SK-N-SH treated with all-trans-retinoic acid at 6 μM for 48 hours (cell line): Measurements from ENCODE around the gene SSBP4.
A peak's percentile ranks its signal among the peaks of the same experiment; 100 is the strongest.

Experiments
- ATAC-seq: fragments of 200-7000 bp; cut with Tn5 transposase; 3 replicates; pipeline ENCODE4 v1.9.1; 2020; ENCODE audit warnings: mild to moderate bottlenecking, moderate library complexity
- ARNTL ChIP-seq: fragments of 450-650 bp; formaldehyde crosslinking; IDR thresholded peaks from 2 replicates; pipeline ENCODE4 v1.5.0; 2020; ENCODE audit warnings: low read depth, mild to moderate bottlenecking, moderate library complexity, borderline replicate concordance
- BACH2 ChIP-seq: fragments of 250-450 bp; sonication (Bioruptor Pico); IDR thresholded peaks from 2 replicates; pipeline ENCODE4 v1.9.0; 2021; ENCODE audit warnings: mild to moderate bottlenecking, borderline replicate concordance
- CSDC2 ChIP-seq: fragments of 250-450 bp; sonication (Bioruptor Pico); IDR thresholded peaks from 2 replicates; pipeline ENCODE4 v1.5.0; 2020; ENCODE audit warnings: mild to moderate bottlenecking, moderate library complexity
- ESRRG ChIP-seq: fragments of 250-450 bp; sonication (Bioruptor Pico); IDR thresholded peaks from 2 replicates; pipeline ENCODE4 v1.6.1; 2021; ENCODE audit warnings: mild to moderate bottlenecking
- GLIS3 ChIP-seq: fragments of 250-450 bp; sonication (Bioruptor Pico); IDR thresholded peaks from 2 replicates; pipeline ENCODE4 v1.5.0; 2020; ENCODE audit warnings: mild to moderate bottlenecking, moderate library complexity
- ISL1 ChIP-seq: fragments of 250-450 bp; sonication (Bioruptor Pico); IDR thresholded peaks from 2 replicates; pipeline ENCODE4 v2.1.2; 2022; ENCODE audit warnings: mild to moderate bottlenecking, moderate library complexity
- OSR1 ChIP-seq: fragments of 250-450 bp; sonication (Bioruptor Pico); IDR thresholded peaks from 2 replicates; pipeline ENCODE4 v1.8.0; 2022; ENCODE audit warnings: moderate library complexity, mild to moderate bottlenecking, inconsistent platforms
- PPARA ChIP-seq: fragments of 250-450 bp; sonication (Bioruptor Pico); IDR thresholded peaks from 2 replicates; pipeline ENCODE4 v1.5.0; 2020; ENCODE audit warnings: mild to moderate bottlenecking, borderline replicate concordance
- TCF4 ChIP-seq: fragments of 250-450 bp; sonication (Bioruptor Pico); IDR thresholded peaks from 2 replicates; pipeline ENCODE4 v1.8.0; 2021; ENCODE audit warnings: mild to moderate bottlenecking, moderate library complexity, borderline replicate concordance
- TOX ChIP-seq: fragments of 250-450 bp; sonication (Bioruptor Pico); IDR thresholded peaks from 2 replicates; pipeline ENCODE4 v1.8.0; 2021; ENCODE audit warnings: mild to moderate bottlenecking, moderate library complexity, borderline replicate concordance
- ZC3H10 ChIP-seq: fragments of 250-450 bp; sonication (Bioruptor Pico); IDR thresholded peaks from 2 replicates; pipeline ENCODE4 v1.5.1; 2021; ENCODE audit warnings: mild to moderate bottlenecking, moderate library complexity
- ZFP3 ChIP-seq: fragments of 250-450 bp; sonication (Bioruptor Pico); IDR thresholded peaks from 2 replicates; pipeline ENCODE4 v1.5.0; 2020; ENCODE audit warnings: mild to moderate bottlenecking, moderate library complexity
- ZFP30 ChIP-seq: fragments of 450-650 bp; formaldehyde crosslinking; IDR thresholded peaks from 2 replicates; pipeline ENCODE4 v1.5.0; 2022; ENCODE audit warnings: mild to moderate bottlenecking, moderate library complexity
- ZNF70 ChIP-seq: fragments of 450-650 bp; formaldehyde crosslinking; IDR thresholded peaks from 2 replicates; pipeline ENCODE4 v1.5.0; 2020; ENCODE audit warnings: mild to moderate bottlenecking, moderate library complexity
- TF ChIP-seq, protein P1 (sequence below): fragments of 250-450 bp; sonication (Bioruptor Pico); IDR thresholded peaks from 2 replicates; pipeline ENCODE4 v1.5.0; 2020; ENCODE audit warnings: mild to moderate bottlenecking, moderate library complexity
- TF ChIP-seq, protein P2 (sequence below): fragments of 250-450 bp; sonication (Bioruptor Pico); IDR thresholded peaks from 2 replicates; pipeline ENCODE4 v1.8.0; 2020; ENCODE audit warnings: mild to moderate bottlenecking, moderate library complexity, borderline replicate concordance
- TF ChIP-seq, protein P3 (sequence below): fragments of 250-450 bp; sonication (Bioruptor Pico); IDR thresholded peaks from 2 replicates; pipeline ENCODE4 v1.5.1; 2020; ENCODE audit warnings: low read depth, mild to moderate bottlenecking, moderate library complexity
- TF ChIP-seq, protein P4 (sequence below): fragments of 250-450 bp; sonication (Bioruptor Pico); IDR thresholded peaks from 2 replicates; pipeline ENCODE4 v1.5.1; 2021; ENCODE audit warnings: mild to moderate bottlenecking, moderate library complexity

SSBP4 gene

DNA sequence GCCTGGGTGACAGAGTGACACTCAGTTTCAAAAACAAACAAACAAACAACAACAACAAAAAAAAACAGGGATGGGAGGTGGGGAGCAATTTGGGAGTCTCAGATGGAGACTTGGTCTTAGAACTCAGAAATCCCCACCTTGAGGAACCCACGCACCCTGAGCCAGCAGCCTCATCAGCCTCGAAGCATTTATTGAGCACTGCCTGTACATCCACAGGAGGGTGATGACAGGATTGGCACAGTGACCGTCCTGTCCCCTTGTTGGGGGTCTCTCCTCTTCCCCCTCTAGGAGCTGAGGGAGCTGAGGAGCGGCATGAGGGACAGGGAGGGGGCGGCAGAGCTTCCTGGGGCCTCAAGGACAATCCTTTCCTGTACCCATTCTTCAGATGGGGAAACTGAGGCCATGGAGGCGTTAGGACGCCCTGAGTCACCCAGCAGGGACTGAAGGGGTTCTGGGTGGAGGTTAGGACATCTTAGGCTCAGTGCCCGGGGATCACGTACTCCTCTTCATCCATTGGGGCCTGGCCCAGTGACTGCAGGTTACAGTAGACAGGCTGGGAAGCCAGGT, 27.6 kb upstream of the SSBP4 start:
- 0 out of 2 replicates have a peak, but pooled peaks have one; percentile 55 for TF ChIP-seq ZFP3
- TF ChIP-seq, protein P1, sequence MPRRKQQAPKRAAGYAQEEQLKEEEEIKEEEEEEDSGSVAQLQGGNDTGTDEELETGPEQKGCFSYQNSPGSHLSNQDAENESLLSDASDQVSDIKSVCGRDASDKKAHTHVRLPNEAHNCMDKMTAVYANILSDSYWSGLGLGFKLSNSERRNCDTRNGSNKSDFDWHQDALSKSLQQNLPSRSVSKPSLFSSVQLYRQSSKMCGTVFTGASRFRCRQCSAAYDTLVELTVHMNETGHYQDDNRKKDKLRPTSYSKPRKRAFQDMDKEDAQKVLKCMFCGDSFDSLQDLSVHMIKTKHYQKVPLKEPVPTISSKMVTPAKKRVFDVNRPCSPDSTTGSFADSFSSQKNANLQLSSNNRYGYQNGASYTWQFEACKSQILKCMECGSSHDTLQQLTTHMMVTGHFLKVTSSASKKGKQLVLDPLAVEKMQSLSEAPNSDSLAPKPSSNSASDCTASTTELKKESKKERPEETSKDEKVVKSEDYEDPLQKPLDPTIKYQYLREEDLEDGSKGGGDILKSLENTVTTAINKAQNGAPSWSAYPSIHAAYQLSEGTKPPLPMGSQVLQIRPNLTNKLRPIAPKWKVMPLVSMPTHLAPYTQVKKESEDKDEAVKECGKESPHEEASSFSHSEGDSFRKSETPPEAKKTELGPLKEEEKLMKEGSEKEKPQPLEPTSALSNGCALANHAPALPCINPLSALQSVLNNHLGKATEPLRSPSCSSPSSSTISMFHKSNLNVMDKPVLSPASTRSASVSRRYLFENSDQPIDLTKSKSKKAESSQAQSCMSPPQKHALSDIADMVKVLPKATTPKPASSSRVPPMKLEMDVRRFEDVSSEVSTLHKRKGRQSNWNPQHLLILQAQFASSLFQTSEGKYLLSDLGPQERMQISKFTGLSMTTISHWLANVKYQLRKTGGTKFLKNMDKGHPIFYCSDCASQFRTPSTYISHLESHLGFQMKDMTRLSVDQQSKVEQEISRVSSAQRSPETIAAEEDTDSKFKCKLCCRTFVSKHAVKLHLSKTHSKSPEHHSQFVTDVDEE = no peak
- no peak for ATAC-seq

DNA sequence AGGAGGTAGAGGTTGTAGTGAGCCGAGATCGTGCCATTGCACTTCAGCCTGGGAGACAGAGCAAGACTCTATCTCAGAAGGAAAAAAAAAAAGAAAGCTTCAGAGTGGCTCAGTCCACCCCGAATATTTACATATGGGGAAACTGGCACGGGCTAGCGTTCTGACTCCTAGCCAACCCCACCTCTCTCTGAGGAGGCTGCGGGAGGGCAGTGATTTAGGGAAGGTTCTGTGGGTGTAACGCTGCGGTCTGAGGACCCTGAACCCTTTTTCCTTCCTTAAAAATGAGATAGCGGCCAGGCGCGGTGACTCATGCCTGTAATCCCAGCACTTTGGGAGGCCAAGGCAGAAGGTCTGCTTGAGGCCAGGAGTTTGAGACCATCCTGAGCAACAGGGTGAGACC, 26.8 kb upstream of the SSBP4 start:
- TF ChIP-seq, protein P2, sequence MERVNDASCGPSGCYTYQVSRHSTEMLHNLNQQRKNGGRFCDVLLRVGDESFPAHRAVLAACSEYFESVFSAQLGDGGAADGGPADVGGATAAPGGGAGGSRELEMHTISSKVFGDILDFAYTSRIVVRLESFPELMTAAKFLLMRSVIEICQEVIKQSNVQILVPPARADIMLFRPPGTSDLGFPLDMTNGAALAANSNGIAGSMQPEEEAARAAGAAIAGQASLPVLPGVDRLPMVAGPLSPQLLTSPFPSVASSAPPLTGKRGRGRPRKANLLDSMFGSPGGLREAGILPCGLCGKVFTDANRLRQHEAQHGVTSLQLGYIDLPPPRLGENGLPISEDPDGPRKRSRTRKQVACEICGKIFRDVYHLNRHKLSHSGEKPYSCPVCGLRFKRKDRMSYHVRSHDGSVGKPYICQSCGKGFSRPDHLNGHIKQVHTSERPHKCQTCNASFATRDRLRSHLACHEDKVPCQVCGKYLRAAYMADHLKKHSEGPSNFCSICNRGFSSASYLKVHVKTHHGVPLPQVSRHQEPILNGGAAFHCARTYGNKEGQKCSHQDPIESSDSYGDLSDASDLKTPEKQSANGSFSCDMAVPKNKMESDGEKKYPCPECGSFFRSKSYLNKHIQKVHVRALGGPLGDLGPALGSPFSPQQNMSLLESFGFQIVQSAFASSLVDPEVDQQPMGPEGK = no peak
- no peak for TF ChIP-seq PPARA (CRISPR knock-in tag)
- ATAC-seq = no peak

DNA sequence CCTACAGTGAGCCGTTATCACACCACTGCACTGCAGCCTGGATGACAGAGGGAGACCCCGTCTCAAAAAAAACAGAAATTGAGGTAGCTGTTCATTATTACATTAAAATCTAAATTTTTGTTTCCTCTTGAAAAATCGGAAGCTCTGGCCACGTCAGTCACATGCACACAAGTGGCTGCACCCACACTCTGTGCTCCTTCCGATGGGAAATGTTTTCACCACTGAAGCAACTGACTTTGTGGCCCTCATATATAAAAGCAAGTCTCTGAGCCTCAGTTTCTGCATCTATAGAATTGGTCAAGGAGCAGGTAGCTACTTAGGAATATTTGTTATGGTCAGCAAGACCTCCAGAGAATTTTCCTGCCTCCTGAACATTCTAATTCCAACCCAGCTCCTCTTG, 26.3 kb upstream of the SSBP4 start:
- no peak for TF ChIP-seq ZC3H10

DNA sequence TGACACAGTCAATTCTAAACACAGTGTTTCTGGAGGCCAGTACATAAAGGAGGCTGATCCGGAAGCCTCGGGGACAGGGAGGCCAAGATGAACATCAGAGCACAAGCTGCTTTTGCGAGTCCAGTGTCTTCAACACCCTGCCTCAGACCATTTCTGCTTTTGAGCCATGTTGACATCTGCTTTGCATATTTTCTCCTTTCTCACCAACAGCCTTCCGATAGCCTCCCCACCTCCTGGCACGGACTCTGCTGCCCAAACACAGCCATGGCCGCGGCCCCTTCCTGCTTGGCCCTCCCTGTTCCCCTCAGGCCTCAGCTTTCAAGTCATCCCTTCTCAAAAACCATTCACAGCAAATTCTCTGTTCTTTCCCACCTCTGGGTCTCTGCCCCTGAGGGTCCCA, 25.4 kb upstream of the SSBP4 start:
- no peak for ATAC-seq
- no peak for TF ChIP-seq BACH2 (CRISPR knock-in tag)
- TF ChIP-seq CSDC2 (CRISPR knock-in tag) = no peak
- TF ChIP-seq PPARA (CRISPR knock-in tag) = no peak
- TF ChIP-seq, protein P2 = no peak
- TF ChIP-seq, protein P3, sequence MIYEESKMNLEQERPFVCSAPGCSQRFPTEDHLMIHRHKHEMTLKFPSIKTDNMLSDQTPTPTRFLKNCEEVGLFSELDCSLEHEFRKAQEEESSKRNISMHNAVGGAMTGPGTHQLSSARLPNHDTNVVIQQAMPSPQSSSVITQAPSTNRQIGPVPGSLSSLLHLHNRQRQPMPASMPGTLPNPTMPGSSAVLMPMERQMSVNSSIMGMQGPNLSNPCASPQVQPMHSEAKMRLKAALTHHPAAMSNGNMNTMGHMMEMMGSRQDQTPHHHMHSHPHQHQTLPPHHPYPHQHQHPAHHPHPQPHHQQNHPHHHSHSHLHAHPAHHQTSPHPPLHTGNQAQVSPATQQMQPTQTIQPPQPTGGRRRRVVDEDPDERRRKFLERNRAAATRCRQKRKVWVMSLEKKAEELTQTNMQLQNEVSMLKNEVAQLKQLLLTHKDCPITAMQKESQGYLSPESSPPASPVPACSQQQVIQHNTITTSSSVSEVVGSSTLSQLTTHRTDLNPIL (CRISPR knock-in tag) = no peak
- TF ChIP-seq, protein P1 = no peak
- TF ChIP-seq ZFP30 (CRISPR knock-in tag) = no peak
- TF ChIP-seq, protein P4, sequence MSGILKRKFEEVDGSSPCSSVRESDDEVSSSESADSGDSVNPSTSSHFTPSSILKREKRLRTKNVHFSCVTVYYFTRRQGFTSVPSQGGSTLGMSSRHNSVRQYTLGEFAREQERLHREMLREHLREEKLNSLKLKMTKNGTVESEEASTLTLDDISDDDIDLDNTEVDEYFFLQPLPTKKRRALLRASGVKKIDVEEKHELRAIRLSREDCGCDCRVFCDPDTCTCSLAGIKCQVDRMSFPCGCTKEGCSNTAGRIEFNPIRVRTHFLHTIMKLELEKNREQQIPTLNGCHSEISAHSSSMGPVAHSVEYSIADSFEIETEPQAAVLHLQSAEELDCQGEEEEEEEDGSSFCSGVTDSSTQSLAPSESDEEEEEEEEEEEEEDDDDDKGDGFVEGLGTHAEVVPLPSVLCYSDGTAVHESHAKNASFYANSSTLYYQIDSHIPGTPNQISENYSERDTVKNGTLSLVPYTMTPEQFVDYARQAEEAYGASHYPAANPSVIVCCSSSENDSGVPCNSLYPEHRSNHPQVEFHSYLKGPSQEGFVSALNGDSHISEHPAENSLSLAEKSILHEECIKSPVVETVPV (CRISPR knock-in tag) = no peak

More for the DNA sequence above, 26.3 kb upstream of the SSBP4 start:
- no peak for ATAC-seq

DNA sequence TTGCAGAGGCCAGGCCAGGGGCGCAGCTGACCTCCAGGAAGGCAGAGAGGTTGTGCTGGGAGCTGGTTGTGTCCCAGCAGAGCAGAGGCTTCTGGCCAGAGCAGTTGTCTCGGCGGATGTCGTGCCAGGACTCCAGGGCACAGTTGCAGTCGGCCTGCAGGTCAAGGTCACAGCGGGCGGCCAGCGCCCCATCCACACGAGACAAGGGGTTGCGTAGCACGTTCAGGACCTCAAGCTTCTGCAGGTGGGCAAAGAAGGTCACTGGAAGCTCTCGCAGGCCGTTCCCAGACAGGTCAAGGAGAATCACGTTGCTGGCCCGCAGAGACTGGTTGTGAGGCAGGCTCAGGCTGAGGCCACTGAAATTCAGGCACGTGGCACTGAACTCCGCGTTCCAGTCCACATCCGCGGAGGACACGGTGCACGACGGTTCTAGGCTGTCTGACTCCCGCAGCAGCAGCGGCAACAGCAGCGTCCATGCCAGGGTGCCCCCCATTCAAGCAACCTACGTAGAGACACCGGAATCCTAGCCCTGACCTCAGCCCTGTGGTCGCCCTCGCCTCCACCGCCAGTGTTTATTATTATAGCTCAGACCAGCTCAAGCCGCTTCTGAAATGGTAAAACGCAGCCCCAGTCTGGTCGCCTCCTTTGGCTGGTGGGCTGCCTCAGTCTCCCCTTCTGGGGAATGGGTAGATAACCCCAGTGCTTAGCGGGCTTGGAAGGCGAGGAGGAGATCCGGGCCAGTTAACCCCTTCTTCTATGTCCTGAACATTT, 22.5 kb upstream of the SSBP4 start:
- ATAC-seq = no peak
- no peak for TF ChIP-seq ZNF70 (CRISPR knock-in tag)
- no peak for TF ChIP-seq ARNTL (CRISPR knock-in tag)
- TF ChIP-seq CSDC2 (CRISPR knock-in tag) = no peak
- TF ChIP-seq GLIS3 = no peak
- TF ChIP-seq PPARA (CRISPR knock-in tag) = no peak
- TF ChIP-seq, protein P2 = no peak
- TF ChIP-seq ZC3H10 = no peak
- TF ChIP-seq OSR1 (CRISPR knock-in tag) = no peak
- TF ChIP-seq ESRRG (CRISPR knock-in tag) = no peak
- no peak for TF ChIP-seq ZFP30 (CRISPR knock-in tag)
- no peak for TF ChIP-seq TCF4 (CRISPR knock-in tag)
- no peak for TF ChIP-seq ISL1 (CRISPR knock-in tag)
- TF ChIP-seq BACH2 (CRISPR knock-in tag) = no peak
- TF ChIP-seq TOX (CRISPR knock-in tag) = no peak
- no peak for TF ChIP-seq ZFP3
